Measurements from ENCODE around the gene MLANA. TPM values are rescaled to one million over a fixed set of nuclear protein-coding genes. Genes with fewer than 3 reads are reported as not detected.
A peak's percentile ranks its signal among the peaks of the same experiment; 100 is the strongest.

Gene MLANA
- polyA plus RNA-seq (2013, experiment 1 of 2; ENCODE audit: insufficient read length): 0.29 TPM
- 0.43 TPM for polyA plus RNA-seq (2013, experiment 2 of 2; ENCODE audit: insufficient read length)

DNA sequence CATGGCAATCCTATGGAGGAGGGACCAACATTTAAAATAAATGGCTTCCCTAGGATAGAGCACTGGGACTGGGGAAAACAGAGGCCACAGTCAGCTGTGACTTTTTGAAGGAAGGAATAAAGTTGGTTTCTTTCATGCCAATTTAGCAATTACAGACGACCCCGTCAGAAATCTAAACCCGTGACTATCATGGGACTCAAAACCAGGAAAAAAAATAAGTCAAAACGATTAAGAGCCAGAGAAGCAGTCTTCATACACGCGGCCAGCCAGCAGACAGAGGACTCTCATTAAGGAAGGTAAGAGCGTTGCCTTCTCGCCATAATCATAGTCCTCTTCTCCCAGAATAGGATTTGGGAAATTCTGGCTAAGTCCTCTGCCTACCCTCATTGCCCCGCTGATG is at the start of gene MLANA:
Gene MLANA (plus strand): TSS at position 249 of the 400 bp plus-strand sequence. CDS start 1,586 bp downstream, outside the sequence.
- DNase-seq: no peak

GRCh38 chr9:5841771-5842573 is 48.7 kb upstream of the MLANA start:
- DNase-seq: no peak

DNA sequence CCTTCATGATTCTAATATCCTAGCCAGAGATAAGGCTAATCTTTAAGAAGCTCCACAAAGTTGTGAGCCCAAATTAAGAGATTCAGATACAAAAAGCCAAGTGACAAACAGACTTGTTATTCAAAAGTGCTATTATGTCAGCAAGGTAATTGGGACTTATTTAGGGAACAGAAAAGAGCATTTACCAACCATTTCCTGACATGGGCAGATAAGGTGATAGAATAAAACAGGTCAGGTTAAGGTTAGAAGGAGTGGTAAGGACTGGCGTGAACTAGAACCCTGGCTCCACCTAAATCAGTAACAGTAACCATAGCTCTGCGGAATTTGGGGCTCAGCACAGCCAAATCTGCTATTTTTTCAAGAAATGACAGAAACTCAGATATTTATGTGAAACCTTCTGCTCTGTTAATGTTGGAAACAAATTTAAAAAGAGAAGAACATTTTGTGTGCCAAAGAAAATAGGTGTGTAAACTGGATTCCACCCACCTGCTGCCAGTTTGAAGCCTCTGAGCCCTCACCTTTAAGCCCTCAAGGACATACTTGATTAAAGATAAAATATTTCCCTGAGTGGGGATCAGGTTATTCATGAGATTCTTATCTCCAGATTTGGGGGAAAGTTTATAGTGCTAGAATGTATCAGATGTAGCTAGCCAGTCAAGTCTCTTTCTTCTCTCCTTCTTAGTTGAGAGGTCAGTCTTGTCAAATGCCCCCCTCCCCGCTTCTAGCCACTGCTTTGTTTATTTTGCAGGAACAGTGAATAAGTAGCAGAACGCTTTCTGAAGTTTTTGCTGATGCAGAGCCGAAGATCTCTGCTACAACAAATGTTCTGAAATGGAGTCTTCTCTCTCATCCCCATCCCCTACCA is 47.5 kb upstream of the MLANA start:
- no peak for DNase-seq

- peak; percentile 32 for DNase-seq
Measured at GRCh38 chr9:5843794-5844471, 46.8 kb upstream of the MLANA start.

DNA sequence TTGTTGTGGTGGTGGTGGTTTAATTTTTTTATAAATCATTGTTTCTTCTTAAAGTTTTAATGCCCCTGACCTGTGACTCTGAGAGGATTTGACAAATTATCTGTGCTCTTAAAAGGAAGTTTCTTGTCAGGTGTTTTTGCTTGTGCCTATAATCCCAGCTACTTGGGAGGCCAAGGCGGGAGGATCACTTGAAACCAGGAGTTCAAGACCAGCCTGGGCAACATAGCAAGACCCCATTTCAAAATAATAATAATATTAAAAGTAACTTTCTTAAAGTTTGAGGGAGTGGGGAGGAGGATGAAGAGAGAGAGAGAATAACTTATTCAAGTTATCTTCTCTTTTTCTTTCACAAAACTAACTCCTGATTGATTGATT is 45.5 kb upstream of the MLANA start:
- no peak for DNase-seq

DNA sequence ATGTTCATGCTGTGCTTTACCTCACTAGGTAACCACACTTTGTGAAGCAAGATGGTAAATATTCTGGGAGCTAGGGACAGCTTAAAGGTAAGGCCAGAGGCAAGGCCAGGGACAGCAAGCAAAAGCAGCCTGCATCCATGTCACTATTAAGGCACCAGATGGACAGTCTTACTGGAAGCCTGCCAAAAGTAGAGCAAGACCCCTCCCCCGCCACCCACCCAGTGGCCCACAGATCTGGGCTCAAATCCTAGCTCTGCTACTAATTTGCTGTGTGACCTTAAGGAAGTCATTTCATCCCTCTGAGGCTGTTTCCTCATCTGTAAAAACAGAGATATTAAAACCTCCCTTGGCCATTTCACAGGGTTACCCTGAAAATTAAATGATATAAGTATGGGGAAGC is 44.6 kb upstream of the MLANA start:
- no peak for DNase-seq

- DNase-seq: no peak
Measured at GRCh38 chr9:5846501-5846921, 44.2 kb upstream of the MLANA start.

- DNase-seq: no peak
Measured at GRCh38 chr9:5848372-5848882, 42.3 kb upstream of the MLANA start.

DNA sequence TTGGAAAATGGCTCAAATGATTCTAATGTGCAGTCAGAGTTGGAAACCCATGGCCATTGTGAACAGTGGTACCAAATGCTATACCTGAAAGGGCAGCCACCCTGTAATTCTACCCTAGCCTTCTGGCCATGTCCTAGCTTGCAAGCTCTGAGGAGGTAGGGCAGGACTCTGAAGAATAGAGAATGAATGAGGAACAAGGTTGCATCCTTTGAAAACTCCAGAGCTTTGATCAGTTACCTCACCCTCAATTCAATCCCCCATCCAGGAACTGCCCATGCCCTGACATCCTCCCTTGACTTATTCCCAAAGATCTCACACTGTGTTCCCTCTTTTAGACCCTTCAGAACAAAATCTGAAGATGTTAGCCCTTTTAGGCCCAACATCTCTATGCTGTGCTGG is 40.0 kb upstream of the MLANA start:
- no peak for DNase-seq

DNA sequence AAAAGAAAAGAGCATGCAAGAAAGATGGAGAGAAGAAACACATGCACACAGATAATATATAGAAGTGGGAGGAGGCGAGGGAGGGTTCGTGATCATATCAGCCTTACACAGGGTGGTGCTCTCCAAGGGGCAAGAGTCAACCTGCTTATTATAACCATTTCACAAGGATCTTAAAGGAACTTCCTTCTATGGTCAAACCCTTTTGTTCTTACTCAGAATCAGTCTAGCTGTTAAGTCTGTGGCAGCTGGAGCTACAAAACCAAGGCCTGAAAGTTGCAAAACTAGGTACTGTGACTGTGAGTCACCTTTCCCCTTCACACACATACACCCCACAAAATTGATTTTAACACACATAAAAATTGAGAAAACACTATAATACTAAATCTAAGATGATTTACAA is 39.2 kb upstream of the MLANA start:
- no peak for DNase-seq

DNA sequence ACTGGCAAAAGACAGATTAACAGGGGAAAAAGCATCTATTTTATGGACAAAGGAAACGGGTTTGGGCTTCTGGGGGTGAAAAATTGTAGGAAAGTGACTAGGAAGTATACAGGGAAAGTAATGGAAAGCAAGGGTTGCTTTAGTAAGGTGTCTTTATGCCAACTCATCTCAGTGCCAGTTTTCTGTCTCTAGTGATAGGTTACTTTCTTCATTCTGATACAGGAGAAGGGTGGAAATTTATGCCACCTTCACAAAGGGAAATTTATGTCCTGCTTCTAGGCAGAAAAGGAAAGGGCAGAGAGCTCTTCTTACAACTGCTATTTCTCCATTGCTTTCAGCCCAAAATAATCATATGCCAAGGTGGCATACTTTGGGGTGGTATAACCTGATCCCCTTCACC is 37.7 kb upstream of the MLANA start:
- no peak for DNase-seq

- DNase-seq: no peak
Measured at GRCh38 chr9:5853617-5854016, 37.1 kb upstream of the MLANA start.

DNA sequence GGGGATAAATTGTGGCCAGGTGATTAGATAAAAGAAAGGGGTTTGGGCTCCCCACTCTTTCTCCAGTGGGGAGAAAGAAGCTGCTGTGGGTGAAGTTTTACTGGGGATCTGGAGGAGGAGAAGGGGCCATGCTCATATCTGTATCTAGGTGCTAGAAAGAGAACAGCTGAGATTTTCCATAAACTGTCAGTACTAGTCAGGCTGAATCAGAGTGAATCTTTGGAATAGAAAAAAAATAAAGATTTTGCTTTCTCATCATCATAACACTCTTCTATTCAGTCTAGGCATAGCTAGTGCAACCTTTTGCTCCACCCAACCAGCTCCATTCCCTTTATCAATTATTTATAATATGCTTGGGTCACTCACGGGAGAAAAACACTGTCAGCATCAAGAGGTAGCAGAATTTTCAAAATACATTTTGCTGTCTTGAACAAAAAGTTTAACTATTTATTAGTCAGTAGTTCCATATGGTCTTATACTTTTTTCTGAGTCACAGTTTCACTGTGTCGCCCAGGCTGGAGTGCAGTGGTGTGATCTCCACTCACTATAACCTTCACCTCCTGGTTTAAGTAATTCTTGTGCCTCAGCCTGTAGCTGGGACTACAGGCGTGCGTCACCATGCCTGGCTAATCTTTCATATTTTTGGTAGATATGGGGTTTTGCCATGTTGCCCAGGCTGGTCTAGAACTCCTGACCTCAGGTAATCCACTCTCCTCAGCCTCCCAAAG is 36.5 kb upstream of the MLANA start:
- DNase-seq: no peak

DNA sequence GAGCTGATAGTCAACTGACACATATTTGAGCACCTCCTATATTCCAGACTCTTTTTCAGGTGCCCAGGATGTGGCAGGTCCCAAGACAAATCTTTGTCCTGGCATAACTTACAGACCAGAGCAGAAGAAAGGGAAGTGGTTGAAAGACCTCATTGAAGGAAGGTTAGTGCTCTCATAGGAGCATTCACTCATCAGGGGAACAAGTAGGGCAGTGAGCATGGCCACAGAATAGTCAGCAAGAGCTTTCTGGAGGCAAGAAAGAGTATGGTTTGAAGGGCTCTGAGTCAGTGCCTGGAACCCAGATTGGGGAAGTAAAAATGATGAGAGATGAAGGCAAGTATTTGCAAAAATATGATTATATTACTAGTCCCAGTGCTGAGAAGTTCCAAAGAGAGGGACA is 32.8 kb upstream of the MLANA start:
- DNase-seq: no peak

DNA sequence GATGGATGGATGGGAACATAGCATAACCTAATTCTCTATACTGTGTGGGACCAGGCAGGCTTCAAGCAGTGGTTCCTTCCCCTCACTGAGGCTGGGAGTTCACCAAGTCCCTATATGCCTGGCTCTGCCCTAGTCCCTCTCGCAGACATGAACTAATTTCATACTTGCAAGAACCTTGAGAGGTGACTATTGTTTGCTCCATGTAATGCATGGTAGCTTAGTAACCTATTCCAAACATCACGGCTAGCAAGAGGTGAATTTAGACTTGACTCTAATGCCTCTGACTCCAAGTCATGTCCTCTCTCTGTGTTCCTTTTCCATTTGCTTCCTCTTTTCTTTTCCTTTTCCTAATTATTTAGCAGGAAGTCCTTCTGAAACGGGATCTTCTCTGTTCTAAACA is 31.9 kb upstream of the MLANA start:
- no peak for DNase-seq

GRCh38 chr9:5863092-5863746 is 27.5 kb upstream of the MLANA start:
- no peak for DNase-seq

GRCh38 chr9:5864446-5864845 is 26.2 kb upstream of the MLANA start:
- no peak for DNase-seq

DNA sequence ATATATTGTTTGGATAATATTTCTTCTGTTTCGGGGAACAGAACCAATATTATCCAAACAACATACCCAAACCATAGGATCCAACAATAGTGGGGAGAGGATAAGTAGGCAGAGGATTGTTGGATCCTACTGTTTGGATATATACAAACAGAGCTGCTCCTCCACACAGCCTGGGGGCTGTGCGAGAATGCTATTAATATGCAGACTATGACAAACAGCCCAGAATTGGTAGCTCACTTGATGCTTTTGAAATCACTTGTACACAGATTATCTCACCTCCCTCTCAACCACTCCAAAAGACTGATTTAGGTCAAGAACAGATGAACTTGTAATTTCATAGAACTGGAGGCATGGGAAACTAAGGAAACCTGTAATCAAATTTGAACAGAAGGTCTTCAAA is 24.4 kb upstream of the MLANA start:
- DNase-seq: no peak

DNA sequence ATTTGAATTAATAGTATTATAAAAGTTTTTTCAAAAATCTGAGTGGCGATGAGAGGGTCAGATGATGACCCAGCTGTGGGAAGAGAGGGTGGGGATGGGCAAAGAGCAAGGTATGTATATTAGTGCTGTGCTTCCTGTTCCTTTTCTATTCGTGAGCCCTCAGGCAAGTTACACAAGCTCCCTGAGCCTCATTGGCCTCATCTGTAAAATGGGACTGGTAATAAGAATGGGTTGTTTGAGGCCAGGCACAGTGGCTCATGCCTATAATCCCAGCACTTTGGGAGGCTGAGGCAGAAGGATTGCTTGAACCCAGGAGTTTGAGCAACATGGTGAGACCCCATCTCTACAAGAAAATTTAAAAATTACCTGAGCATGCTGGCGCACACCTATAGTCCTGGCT is 24.0 kb upstream of the MLANA start:
- no peak for DNase-seq

- DNase-seq: no peak
Measured at GRCh38 chr9:5868235-5868634, 22.5 kb upstream of the MLANA start.

- no peak for DNase-seq
Measured at GRCh38 chr9:5869315-5870019, 21.2 kb upstream of the MLANA start.

Measured in fibroblast of skin of back (primary cell).